ENCODE data around the gene LAYN. TPM values are rescaled to one million over a fixed set of nuclear protein-coding genes. Genes with fewer than 3 reads are reported as not detected.

LAYN gene
- total and polyA plus RNA-seq, 2 of the 13 experiments (the other 11 are each of a cell fraction or from before 2014, with no cell fraction given) = 0.17 TPM; not detected in 1

- TF ChIP-seq ATF5 (CRISPR knock-in tag; IDR thresholded peaks at IDR 0.05; ENCODE audit: low read depth) = no peak
- no peak for TF ChIP-seq NFKB2 (CRISPR knock-in tag; IDR thresholded peaks at IDR 0.05; ENCODE audit: borderline replicate concordance)
Measured at GRCh38 chr11:111560800-111561199, 20.3 kb downstream of the LAYN start (continued).

DNA sequence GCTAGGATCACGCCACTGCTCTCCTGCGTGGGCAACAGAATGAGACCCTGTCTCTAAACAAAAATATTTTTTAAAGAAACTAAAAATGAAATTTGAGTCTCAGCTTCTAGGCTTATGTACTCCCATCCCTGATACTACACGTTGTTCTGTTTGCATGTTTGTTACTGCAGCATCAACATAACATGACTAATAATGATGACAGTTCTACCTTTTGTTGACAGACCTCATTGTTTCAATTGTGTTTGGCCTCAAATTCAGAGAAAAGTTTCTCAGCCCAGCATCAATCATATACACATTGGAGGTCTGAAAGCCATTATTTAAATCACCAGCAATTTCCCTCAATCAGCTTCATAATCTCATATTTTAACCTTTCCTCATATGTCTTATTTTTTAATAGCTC lies 20.8 kb downstream of the LAYN start:
- no peak overlapping the region for H3K4me3 ChIP-seq (replicated peaks in 1 of 3; ENCODE audit: insufficient read depth in 1 of 3, low read depth in 2 of 3, low read length in 3 of 3)
- DNase-seq (ENCODE audit: low spot score) (no peak), FAIRE-seq (no peak), ATAC-seq (no peak)
- H3K9ac ChIP-seq (ENCODE audit: insufficient read depth, low read depth, low read length) = no peak overlapping the region
- POLR2A ChIA-PET = no interaction called here
- H3K79me2 ChIP-seq (ENCODE audit: insufficient read depth, low read length) = no peaks in the 10 kb centered on the region
- no peak for TF ChIP-seq MLX (CRISPR knock-in tag; IDR thresholded peaks at IDR 0.05)
- no peak for TF ChIP-seq CC2D1A (CRISPR knock-in tag; IDR thresholded peaks at IDR 0.05)
- no peak for TF ChIP-seq NFIB (CRISPR knock-in tag; IDR thresholded peaks at IDR 0.05; ENCODE audit: borderline replicate concordance)
- TF ChIP-seq, protein P1, sequence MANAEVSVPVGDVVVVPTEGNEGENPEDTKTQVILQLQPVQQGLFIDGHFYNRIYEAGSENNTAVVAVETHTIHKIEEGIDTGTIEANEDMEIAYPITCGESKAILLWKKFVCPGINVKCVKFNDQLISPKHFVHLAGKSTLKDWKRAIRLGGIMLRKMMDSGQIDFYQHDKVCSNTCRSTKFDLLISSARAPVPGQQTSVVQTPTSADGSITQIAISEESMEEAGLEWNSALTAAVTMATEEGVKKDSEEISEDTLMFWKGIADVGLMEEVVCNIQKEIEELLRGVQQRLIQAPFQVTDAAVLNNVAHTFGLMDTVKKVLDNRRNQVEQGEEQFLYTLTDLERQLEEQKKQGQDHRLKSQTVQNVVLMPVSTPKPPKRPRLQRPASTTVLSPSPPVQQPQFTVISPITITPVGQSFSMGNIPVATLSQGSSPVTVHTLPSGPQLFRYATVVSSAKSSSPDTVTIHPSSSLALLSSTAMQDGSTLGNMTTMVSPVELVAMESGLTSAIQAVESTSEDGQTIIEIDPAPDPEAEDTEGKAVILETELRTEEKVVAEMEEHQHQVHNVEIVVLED (CRISPR knock-in tag; IDR thresholded peaks at IDR 0.05; ENCODE audit: borderline replicate concordance) = no peak
- TF ChIP-seq ZC3H4 (CRISPR knock-in tag; IDR thresholded peaks at IDR 0.05; ENCODE audit: borderline replicate concordance) = no peak
- no peak for TF ChIP-seq ZNF557 (CRISPR knock-in tag; IDR thresholded peaks at IDR 0.05)
- no peak for TF ChIP-seq ZNF337 (CRISPR knock-in tag; IDR thresholded peaks at IDR 0.05; ENCODE audit: borderline replicate concordance, low read depth)
- no peak for TF ChIP-seq POLR2AphosphoS5 (IDR thresholded peaks at IDR 0.05; ENCODE audit: low read depth, low read length)
- no peak for TF ChIP-seq ZNF841 (CRISPR knock-in tag; IDR thresholded peaks at IDR 0.05; ENCODE audit: borderline replicate concordance)
- TF ChIP-seq ZMAT5 (CRISPR knock-in tag; IDR thresholded peaks at IDR 0.05; ENCODE audit: borderline replicate concordance, low read depth) = no peak
- no peak for TF ChIP-seq ZNF772 (CRISPR knock-in tag; IDR thresholded peaks at IDR 0.05)
- TF ChIP-seq RXRA (CRISPR knock-in tag; IDR thresholded peaks at IDR 0.05) = no peak
- no peak for TF ChIP-seq ZBTB42 (CRISPR knock-in tag; IDR thresholded peaks at IDR 0.05)
- H4K20me1 ChIP-seq (ENCODE audit: insufficient read depth, low read length) = no peaks in the 10 kb centered on the region
- no peak overlapping the region for H3K27ac ChIP-seq (ENCODE audit: extremely low read length, insufficient read depth, low read length)
- H3K4me2 ChIP-seq (ENCODE audit: low read depth, low read length) = no peak overlapping the region
- H3K4me1 ChIP-seq (ENCODE audit: insufficient read depth, low read length) = peaks cover 46% of the 10 kb centered on the region
- intact Hi-C loops (cut with micrococcal nuclease; ENCODE audit: unreplicated experiment) (loop anchor here (5.0 kb wide), 1 partner anchor 109 kb away; no protein-coding TSS in a partner anchor), in situ Hi-C loops (cut with HindIII; ENCODE audit: extremely low pct_ligation_motif_present, low pct_unique_long_range_greater_than_20kb) (no loop called here)
- no TSS peak for BruUV-seq (replicated peaks)
- WGBS (ENCODE audit: low lambda C conversion rate) = 69% methylated on average over 3 of the region's 3 CpGs
- peaks cover under 1% of the 10 kb centered on the region; the same call in 1 of the 2 replicates for H3K9me3 ChIP-seq (ENCODE audit: low read length)
- H3K36me3 ChIP-seq (replicated peaks in 1 of 2; ENCODE audit: control insufficient read depth in 1 of 2, insufficient read depth in 2 of 2, low read length in 2 of 2) = no peaks in the 10 kb centered on the region
- CTCF ChIA-PET (ENCODE audit: low intra/inter-chr PET ratio, low total read pairs) = no interaction called here
- H2AFZ ChIP-seq (ENCODE audit: low read length) = no peak overlapping the region
- no peaks in the 10 kb centered on the region for H3K27me3 ChIP-seq (ENCODE audit: control insufficient read depth in 1 of 2, insufficient read depth in 2 of 2, low read length in 2 of 2)
